ENCODE data around the gene GPR183. TPM values are rescaled to one million over a fixed set of nuclear protein-coding genes. Genes with fewer than 3 reads are reported as not detected.
A peak's percentile ranks its signal among the peaks of the same experiment; 100 is the strongest.

The GPR183 gene
- total and polyA plus RNA-seq, 9 donors: 1.4 to 3.0 (median 1.9) TPM

DNA sequence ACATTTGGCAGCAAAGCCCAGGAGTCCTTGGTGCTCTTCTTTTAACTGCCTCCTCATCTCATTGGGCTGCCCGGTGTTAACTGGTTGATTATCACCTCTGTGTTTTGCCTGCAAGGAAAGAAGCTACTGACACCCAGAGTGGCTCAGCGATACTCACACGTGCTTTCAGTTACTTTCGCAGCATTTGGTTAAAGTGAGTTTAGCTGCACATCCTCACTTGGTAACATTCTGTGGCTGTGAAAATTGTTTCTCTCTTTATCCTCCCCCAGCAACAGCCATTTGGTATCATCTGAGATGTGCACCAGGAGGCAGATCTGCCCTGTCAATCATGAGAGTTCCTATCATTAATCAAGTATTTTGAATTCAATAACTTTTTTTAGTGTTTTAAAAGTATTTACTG is 44.6 kb upstream of the GPR183 start:
- Histone ChIP-seq H3K4me3 (ENCODE audit: low read length) (no peak overlapping the region), H3K27ac (ENCODE audit: low read length) (no peak overlapping the region), H3K36me3 (ENCODE audit: control insufficient read depth, insufficient read depth, low read length) (peaks cover 48% of the 10 kb centered on the region), H3K4me1 (ENCODE audit: control insufficient read depth, insufficient read depth, low read length) (peaks cover 19% of the 10 kb centered on the region), H3K27me3 (ENCODE audit: control insufficient read depth, insufficient read depth, low read length) (no peaks in the 10 kb centered on the region), H3K9me3 (replicated peaks; ENCODE audit: control insufficient read depth, low read depth, low read length) (no peaks in the 10 kb centered on the region)
- no peak for DNase-seq
- WGBS (ENCODE audit: insufficient coverage): 33% methylated on average over 1 of the region's 4 CpGs

DNA sequence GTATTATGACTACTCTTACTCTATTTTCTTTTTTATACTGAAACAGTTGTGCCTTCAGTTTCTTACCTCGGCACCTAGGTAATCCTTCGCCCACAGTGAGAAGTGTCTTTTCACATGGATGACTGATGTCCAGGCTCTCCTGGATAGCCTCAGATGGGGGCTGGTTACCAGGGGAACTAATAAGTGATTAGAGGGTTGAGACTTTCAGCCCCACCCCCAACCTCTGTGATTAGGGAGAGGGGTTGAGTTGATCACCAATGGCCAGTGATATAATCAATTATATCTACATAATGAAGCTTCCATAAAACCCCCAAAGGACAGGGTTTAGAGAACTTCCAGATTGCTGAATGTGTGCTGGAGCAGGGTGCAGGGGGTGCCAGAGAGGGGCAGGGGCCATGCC is 43.0 kb upstream of the GPR183 start:
- peaks cover 47% of the 10 kb centered on the region for H3K36me3 ChIP-seq (ENCODE audit: control insufficient read depth, insufficient read depth, low read length)
- H3K27me3 ChIP-seq (ENCODE audit: control insufficient read depth, insufficient read depth, low read length): no peaks in the 10 kb centered on the region
- H3K4me1 ChIP-seq (ENCODE audit: control insufficient read depth, insufficient read depth, low read length): peaks cover 13% of the 10 kb centered on the region
- H3K4me3 ChIP-seq (ENCODE audit: low read length): no peak overlapping the region
- WGBS (ENCODE audit: insufficient coverage): no CpG with 5 or more reads among the region's 2 CpGs
- DNase-seq: no peak
- H3K27ac ChIP-seq (ENCODE audit: low read length): no peak overlapping the region
- H3K9me3 ChIP-seq (replicated peaks; ENCODE audit: control insufficient read depth, low read depth, low read length): no peaks in the 10 kb centered on the region

GRCh38 chr13:99347911-99348451 is 40.8 kb upstream of the GPR183 start:
- peaks cover 52% of the 10 kb centered on the region for H3K36me3 ChIP-seq (ENCODE audit: control insufficient read depth, insufficient read depth, low read length)
- H3K27ac ChIP-seq (ENCODE audit: low read length): no peak overlapping the region

GRCh38 chr13:99347335-99347878 is 40.2 kb upstream of the GPR183 start:
- Histone ChIP-seq H3K27ac (ENCODE audit: low read length) (no peak overlapping the region), H3K4me1 (ENCODE audit: control insufficient read depth, insufficient read depth, low read length) (peaks cover 13% of the 10 kb centered on the region), H3K9me3 (replicated peaks; ENCODE audit: control insufficient read depth, low read depth, low read length) (no peaks in the 10 kb centered on the region), H3K36me3 (ENCODE audit: control insufficient read depth, insufficient read depth, low read length) (peaks cover 54% of the 10 kb centered on the region), H3K27me3 (ENCODE audit: control insufficient read depth, insufficient read depth, low read length) (no peaks in the 10 kb centered on the region), H3K4me3 (ENCODE audit: low read length) (no peak overlapping the region)
- 86% methylated on average over 4 of the region's 6 CpGs for WGBS (ENCODE audit: insufficient coverage)
- no peak for DNase-seq

More at GRCh38 chr13:99347911-99348451, 40.8 kb upstream of the GPR183 start:
- Histone ChIP-seq H3K9me3 (replicated peaks; ENCODE audit: control insufficient read depth, low read depth, low read length) (no peaks in the 10 kb centered on the region), H3K27me3 (ENCODE audit: control insufficient read depth, insufficient read depth, low read length) (no peaks in the 10 kb centered on the region), H3K4me3 (ENCODE audit: low read length) (no peak overlapping the region), H3K4me1 (ENCODE audit: control insufficient read depth, insufficient read depth, low read length) (peaks cover 13% of the 10 kb centered on the region)
- WGBS (ENCODE audit: insufficient coverage): 57% methylated on average over 8 of the region's 8 CpGs
- DNase-seq: peak; percentile 50

- no peak overlapping the region for H3K27ac ChIP-seq (ENCODE audit: low read length)
- H3K36me3 ChIP-seq (ENCODE audit: control insufficient read depth, insufficient read depth, low read length): peaks cover 55% of the 10 kb centered on the region
- peaks cover 13% of the 10 kb centered on the region for H3K4me1 ChIP-seq (ENCODE audit: control insufficient read depth, insufficient read depth, low read length)
- WGBS (ENCODE audit: insufficient coverage): 73% methylated on average over 7 of the region's 11 CpGs
- H3K9me3 ChIP-seq (replicated peaks; ENCODE audit: control insufficient read depth, low read depth, low read length): no peaks in the 10 kb centered on the region
- no peaks in the 10 kb centered on the region for H3K27me3 ChIP-seq (ENCODE audit: control insufficient read depth, insufficient read depth, low read length)
- H3K4me3 ChIP-seq (ENCODE audit: low read length): no peak overlapping the region
- no peak for DNase-seq
These were observed 39.3 kb upstream of the GPR183 start for GRCh38 chr13:99346335-99347042.

- DNase-seq: no peak
- WGBS (ENCODE audit: insufficient coverage): 88% methylated on average over 4 of the region's 5 CpGs
- Histone ChIP-seq H3K27ac (ENCODE audit: low read length) (no peak overlapping the region), H3K4me3 (ENCODE audit: low read length) (no peak overlapping the region), H3K36me3 (ENCODE audit: control insufficient read depth, insufficient read depth, low read length) (peaks cover 57% of the 10 kb centered on the region), H3K9me3 (replicated peaks; ENCODE audit: control insufficient read depth, low read depth, low read length) (no peaks in the 10 kb centered on the region), H3K27me3 (ENCODE audit: control insufficient read depth, insufficient read depth, low read length) (no peaks in the 10 kb centered on the region), H3K4me1 (ENCODE audit: control insufficient read depth, insufficient read depth, low read length) (peaks cover 13% of the 10 kb centered on the region)
These were observed 38.1 kb upstream of the GPR183 start for GRCh38 chr13:99345345-99345744.

DNA sequence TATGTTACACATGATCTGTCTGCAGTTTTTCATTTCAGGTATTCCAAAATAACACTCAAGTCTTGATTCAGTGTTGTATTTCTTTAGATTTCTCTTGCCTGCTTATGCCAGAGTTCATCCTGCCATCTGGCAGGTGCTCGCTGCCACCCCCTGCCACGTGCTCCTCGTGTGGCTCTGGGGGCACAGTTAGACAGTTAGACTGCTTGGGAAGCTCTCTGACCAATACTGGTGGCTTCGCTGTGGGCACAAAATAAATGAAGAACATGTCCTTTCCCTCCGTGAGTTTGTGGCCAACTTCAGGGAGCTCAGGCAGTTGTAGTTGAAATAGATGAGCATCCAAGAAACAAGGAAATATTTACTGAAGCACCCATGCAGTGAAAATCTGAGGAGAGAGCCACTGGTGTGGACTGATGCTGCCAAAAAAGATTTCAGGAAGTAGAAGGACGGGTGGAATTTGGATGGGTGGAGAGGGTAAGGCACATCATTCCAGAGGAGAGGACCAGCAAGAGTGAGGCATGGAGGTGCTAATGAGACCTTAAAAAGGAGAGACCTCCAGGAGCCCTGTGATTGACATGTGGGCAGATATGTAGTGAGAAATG is 37.5 kb upstream of the GPR183 start:
- 81% methylated on average over 6 of the region's 6 CpGs for WGBS (ENCODE audit: insufficient coverage)
- Histone ChIP-seq H3K4me3 (ENCODE audit: low read length) (no peak overlapping the region), H3K27me3 (ENCODE audit: control insufficient read depth, insufficient read depth, low read length) (no peaks in the 10 kb centered on the region), H3K27ac (ENCODE audit: low read length) (no peak overlapping the region), H3K9me3 (replicated peaks; ENCODE audit: control insufficient read depth, low read depth, low read length) (no peaks in the 10 kb centered on the region), H3K4me1 (ENCODE audit: control insufficient read depth, insufficient read depth, low read length) (peaks cover 13% of the 10 kb centered on the region), H3K36me3 (ENCODE audit: control insufficient read depth, insufficient read depth, low read length) (peaks cover 57% of the 10 kb centered on the region)
- no peak for DNase-seq

DNA sequence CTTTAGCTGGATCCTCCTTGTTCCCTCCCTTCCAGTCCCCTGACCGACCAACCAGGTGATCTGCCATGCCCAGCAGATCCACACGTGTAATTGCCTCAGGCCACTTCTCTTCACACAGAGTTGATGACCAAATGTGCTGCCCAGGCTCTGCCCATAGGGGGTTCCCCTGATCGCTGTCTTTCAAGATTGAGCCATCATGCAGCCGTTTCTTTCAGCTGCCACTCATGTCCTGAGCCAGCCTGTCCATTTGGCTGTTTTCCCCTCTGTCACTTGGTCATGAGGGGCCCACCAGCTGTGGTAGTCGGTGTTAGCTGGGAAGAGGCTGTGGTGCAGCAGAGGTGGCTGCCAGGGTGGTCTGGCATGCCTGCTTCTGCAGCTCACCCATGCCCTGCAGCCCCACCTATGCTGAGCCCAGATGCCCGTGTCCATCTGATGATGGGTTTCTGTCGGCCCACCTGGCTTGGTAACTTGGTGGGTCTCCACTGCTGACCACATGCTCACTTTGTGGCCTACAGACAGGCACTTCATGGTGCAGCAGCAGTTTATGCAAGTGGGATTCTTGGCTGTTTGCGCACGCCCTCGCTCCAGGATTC is 35.6 kb upstream of the GPR183 start:
- WGBS (ENCODE audit: insufficient coverage): 78% methylated on average over 9 of the region's 10 CpGs
- no peak overlapping the region for H3K4me3 ChIP-seq (ENCODE audit: low read length)
- no peak for DNase-seq
- no peaks in the 10 kb centered on the region for H3K27me3 ChIP-seq (ENCODE audit: control insufficient read depth, insufficient read depth, low read length)
- H3K9me3 ChIP-seq (replicated peaks; ENCODE audit: control insufficient read depth, low read depth, low read length): no peaks in the 10 kb centered on the region
- peaks cover 6% of the 10 kb centered on the region for H3K4me1 ChIP-seq (ENCODE audit: control insufficient read depth, insufficient read depth, low read length)
- peaks cover 46% of the 10 kb centered on the region for H3K36me3 ChIP-seq (ENCODE audit: control insufficient read depth, insufficient read depth, low read length)
- H3K27ac ChIP-seq (ENCODE audit: low read length): no peak overlapping the region

GRCh38 chr13:99341969-99342722 is 34.9 kb upstream of the GPR183 start:
- no peak overlapping the region for H3K4me3 ChIP-seq (ENCODE audit: low read length)
- H3K27me3 ChIP-seq (ENCODE audit: control insufficient read depth, insufficient read depth, low read length): no peaks in the 10 kb centered on the region
- H3K36me3 ChIP-seq (ENCODE audit: control insufficient read depth, insufficient read depth, low read length): peaks cover 46% of the 10 kb centered on the region
- no peaks in the 10 kb centered on the region for H3K4me1 ChIP-seq (ENCODE audit: control insufficient read depth, insufficient read depth, low read length)
- WGBS (ENCODE audit: insufficient coverage): 96% methylated on average over 12 of the region's 16 CpGs
- no peak overlapping the region for H3K27ac ChIP-seq (ENCODE audit: low read length)
- DNase-seq: no peak
- H3K9me3 ChIP-seq (replicated peaks; ENCODE audit: control insufficient read depth, low read depth, low read length): no peaks in the 10 kb centered on the region

DNA sequence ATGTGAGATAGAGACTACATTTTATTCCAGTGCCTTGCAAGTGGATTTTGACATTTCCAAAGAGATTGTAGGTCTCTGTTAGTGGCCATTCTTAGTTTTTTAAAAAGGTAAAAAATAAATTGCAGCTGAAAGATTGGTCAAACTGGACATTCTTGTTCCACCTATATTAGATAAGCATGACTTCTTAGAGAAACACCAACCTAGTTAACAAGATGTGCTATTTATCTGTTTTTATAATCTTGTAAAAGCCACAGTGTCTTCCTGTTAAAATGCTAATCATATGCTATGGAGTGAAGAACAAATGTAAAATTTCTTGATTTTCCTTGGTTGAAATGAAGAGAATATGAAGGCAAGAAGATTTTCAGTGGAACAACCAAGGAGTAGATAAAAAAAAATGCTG is 33.4 kb upstream of the GPR183 start:
- DNase-seq: no peak
- H3K4me1 ChIP-seq (ENCODE audit: control insufficient read depth, insufficient read depth, low read length): no peaks in the 10 kb centered on the region
- no peaks in the 10 kb centered on the region for H3K27me3 ChIP-seq (ENCODE audit: control insufficient read depth, insufficient read depth, low read length)
- H3K27ac ChIP-seq (ENCODE audit: low read length): no peak overlapping the region
- no peak overlapping the region for H3K4me3 ChIP-seq (ENCODE audit: low read length)
- no peaks in the 10 kb centered on the region for H3K9me3 ChIP-seq (replicated peaks; ENCODE audit: control insufficient read depth, low read depth, low read length)
- peaks cover 41% of the 10 kb centered on the region for H3K36me3 ChIP-seq (ENCODE audit: control insufficient read depth, insufficient read depth, low read length)

Measured in muscle of leg (tissue), 11 donors.